K562 (cell line): ENCODE measurements around the gene KSR2. TPM values are rescaled to one million over a fixed set of nuclear protein-coding genes. Genes with fewer than 3 reads are reported as not detected.

Source experiments
- ATAC-seq: fragments of 200-7000 bp; cut with Tn5 transposase; 3 replicates; pipeline ENCODE4 v1.9.1; 2020; ENCODE audit warnings: moderate library complexity
- BruUV-seq: library from RNA; stranded (reverse); fragments of 400-500 nt; replicated peaks from 2 replicates; lab custom pipeline; 2021; lab: Mats Ljungman, UMichigan
- CTCF ChIA-PET: fragments of 300-600 bp; formaldehyde crosslinking; extraction: SDS; loops from one replicate; lab custom pipeline; 2021; ENCODE audit warnings: low intra/inter-chr PET ratio; lab: Yijun Ruan, JAX
- POLR2A ChIA-PET: fragments of 300-600, 350-650 bp; sonication (Branson Sonifier 250); formaldehyde crosslinking; extraction: SDS; loops from one replicate; lab custom pipeline; 2021; ENCODE audit warnings: antibody characterized with exemption, inconsistent platforms; lab: Yijun Ruan, JAX
- DNase-seq, 4 experiments: peaks; one replicate each; pipeline versions ENCODE4 v3.0.0 to v3.0.0-alpha.2; 2011 to 2018; ENCODE audit warnings: low spot score in 3 of 4, mixed read lengths in 3 of 4; ENCODE audit errors: extremely low read depth in 1 of 4
- FAIRE-seq: peaks from 2 replicates; lab custom pipeline; 2011; peaks lifted over from hg19 to GRCh38; lab: Jason Lieb, UNC
- H2AFZ ChIP-seq: 2 replicates; pipeline ENCODE4 v1.6.0; 2011; ENCODE audit warnings: low read depth, low read length, control low read depth, inconsistent platforms
- H3K27ac ChIP-seq: fragments of 200-600 bp; 3 replicates; pipeline ENCODE4 v1.8.0; 2011; ENCODE audit warnings: low read depth, mild to moderate bottlenecking, control low read depth, inconsistent platforms, low read length, moderate library complexity, mixed read lengths; ENCODE audit errors: extremely low read depth
- H3K27me3 ChIP-seq, 2 experiments: fragments of 300-600 bp in 1 of 2; 2 replicates in 1 of 2; 3 replicates in 1 of 2; pipeline versions ENCODE4 v1.6.0 to v1.8.0; 2011; ENCODE audit warnings: inconsistent platforms in 2 of 2, low read length in 2 of 2, mild to moderate bottlenecking in 1 of 2, mixed read lengths in 1 of 2, moderate library complexity in 1 of 2; ENCODE audit not compliant: control insufficient read depth in 2 of 2, insufficient read depth in 2 of 2
- H3K36me3 ChIP-seq: fragments of 300-600 bp; 3 replicates; pipeline ENCODE4 v1.8.0; 2011; ENCODE audit warnings: mild to moderate bottlenecking, low read length, inconsistent platforms; ENCODE audit not compliant: control insufficient read depth, insufficient read depth
- H3K4me1 ChIP-seq, 2 experiments: fragments of 200-600 bp in 1 of 2; replicated peaks in 1 of 2; 2 replicates in 1 of 2; 3 replicates in 1 of 2; pipeline versions ENCODE4 v1.5.1 to v1.8.0; 2011; ENCODE audit warnings: inconsistent platforms in 2 of 2, low read length in 2 of 2, mild to moderate bottlenecking in 1 of 2, mixed read lengths in 1 of 2, moderate library complexity in 1 of 2; ENCODE audit not compliant: control insufficient read depth in 2 of 2, insufficient read depth in 2 of 2
- H3K4me2 ChIP-seq: 2 replicates; pipeline ENCODE4 v1.6.1; 2011; ENCODE audit warnings: low read length, control low read depth, inconsistent platforms, mixed read lengths; ENCODE audit not compliant: insufficient read depth
- H3K4me3 ChIP-seq: fragments of 200-600 bp; sonication (generic), shearing (Covaris generic); 2 replicates; pipeline ENCODE4 v1.5.1; 2016; ENCODE audit warnings: control low read depth, inconsistent platforms
- H3K79me2 ChIP-seq: fragments of 200-600 bp; 3 replicates; pipeline ENCODE4 v1.8.0; 2011; ENCODE audit warnings: low read length, inconsistent platforms; ENCODE audit not compliant: control insufficient read depth, insufficient read depth
- H3K9ac ChIP-seq, 2 experiments: 2 replicates each; pipeline versions ENCODE4 v1.6.0 to v1.6.1; 2011; ENCODE audit warnings: low read depth in 2 of 2, low read length in 2 of 2, control low read depth in 1 of 2, inconsistent platforms in 1 of 2, mild to moderate bottlenecking in 1 of 2, mixed read lengths in 1 of 2; ENCODE audit not compliant: insufficient read depth in 1 of 2
- H3K9me1 ChIP-seq: one replicate; pipeline ENCODE4 v1.6.0; 2011; ENCODE audit warnings: inconsistent platforms, mild to moderate bottlenecking, low read length, moderate library complexity; ENCODE audit not compliant: control insufficient read depth, insufficient read depth
- H3K9me3 ChIP-seq: replicated peaks from 2 replicates; pipeline ENCODE4 v1.5.1; 2011; ENCODE audit warnings: low read depth, low read length, inconsistent platforms; ENCODE audit not compliant: control insufficient read depth, insufficient read depth
- H4K20me1 ChIP-seq: replicated peaks from 2 replicates; pipeline ENCODE4 v1.6.1; 2011; ENCODE audit warnings: low read length, inconsistent platforms, mixed read lengths; ENCODE audit not compliant: control insufficient read depth, insufficient read depth
- DACH1 ChIP-seq: fragments of 450-650 bp; IDR thresholded peaks from 2 replicates; pipeline ENCODE4 v1.6.1; 2018; ENCODE audit not compliant: partially characterized antibody
- FOXJ3 ChIP-seq: sonication (generic); formaldehyde crosslinking; IDR thresholded peaks from 2 replicates; pipeline ENCODE4 v1.4.0; 2020; ENCODE audit warnings: mild to moderate bottlenecking, missing genetic modification reagents
- KLF13 ChIP-seq: fragments of 450-650 bp; IDR thresholded peaks from 2 replicates; pipeline ENCODE4 v1.6.1; 2016; ENCODE audit warnings: missing genetic modification characterization, low read depth, mild to moderate bottlenecking, missing compliant biosample characterization, moderate library complexity, borderline replicate concordance
- MAFF ChIP-seq: IDR thresholded peaks from 2 replicates; pipeline ENCODE4 v1.6.1; 2012; ENCODE audit warnings: low read length, improper control_type of control experiment
- NCOA4 ChIP-seq: fragments of 450-650 bp; IDR thresholded peaks from 2 replicates; pipeline ENCODE4 v1.6.1; 2018; ENCODE audit warnings: mild to moderate bottlenecking; ENCODE audit not compliant: partially characterized antibody
- NONO ChIP-seq, 2 experiments: fragments of 200-400 bp in 1 of 2; fragments of 450-650 bp in 1 of 2; formaldehyde crosslinking in 1 of 2; IDR thresholded peaks; 2 replicates each; pipeline ENCODE4 v1.6.1; 2017; ENCODE audit warnings: low read depth in 2 of 2, mild to moderate bottlenecking in 2 of 2, moderate library complexity in 2 of 2, low read length in 1 of 2
- ZBTB1 ChIP-seq: sonication (generic); formaldehyde crosslinking; IDR thresholded peaks from 2 replicates; pipeline ENCODE4 v1.8.1; 2023; ENCODE audit warnings: missing genetic modification reagents, low read depth, mild to moderate bottlenecking, borderline replicate concordance
- ZNF165 ChIP-seq: fragments of 250-450 bp; sonication (Bioruptor Pico); IDR thresholded peaks from 2 replicates; pipeline ENCODE4 v1.4.0; 2020; ENCODE audit warnings: borderline replicate concordance
- WGBS: fragments of 100-300 bp; shearing (Covaris generic); methylation state at CpG from one replicate; pipeline ENCODE4 v1.1.6; 2016; ENCODE audit warnings: low coverage, mixed read lengths; ENCODE audit not compliant: insufficient coverage; ENCODE audit errors: missing lambda C conversion rate; 5-methylcytosine and 5-hydroxymethylcytosine counted together
- in situ Hi-C: fragments of 300-500 bp; cut with MboI; formaldehyde crosslinking; loops from 4 replicates; pipeline ENCODE4 v1.15.0; 2018; ENCODE audit warnings: inconsistent platforms, mixed read lengths
- intact Hi-C: fragments of 100-400 bp; cut with micrococcal nuclease; formaldehyde crosslinking; loops from 2 replicates; pipeline ENCODE4 v1.14.2; 2022
- polyA plus RNA-seq, 8 experiments: library from polyadenylated mRNA; depleted of rRNA in 4 of 8; stranded (reverse) in 5 of 8; unstranded in 3 of 8; fragments of >200 nt; fragmentation: Nextera tagmentation in 2 of 8; fragmentation: Illumina TruSeq in 1 of 8; extraction: Ambion mirVana in 2 of 8; extraction: Trizol in 1 of 8; gene quantifications; 2 replicates each; pipeline versions ENCODE4 v1.2.1 to v1.2.3, GENCODE V29; 2011 to 2014; ENCODE audit warnings: inconsistent platforms in 1 of 8, missing spikeins in 1 of 8
- total RNA-seq, 7 experiments: library from RNA; depleted of rRNA in 6 of 7; stranded (reverse); fragments of >200 nt in 6 of 7; fragmentation: Illumina TruSeq in 2 of 7; extraction: Trizol in 2 of 7; gene quantifications; 2 replicates each; pipeline versions ENCODE4 v1.2.1 to v1.2.3, GENCODE V29; 2011 to 2021; ENCODE audit warnings: low replicate concordance in 1 of 7
- TF ChIP-seq, protein P1 (sequence below): fragments of 200-400 bp; formaldehyde crosslinking; IDR thresholded peaks from 2 replicates; pipeline ENCODE4 v1.6.1; 2017; ENCODE audit warnings: mild to moderate bottlenecking, low read depth, low read length, moderate library complexity

KSR2 gene
- total and polyA plus RNA-seq, 9 of the 15 experiments (the other 6 are each of a cell fraction or from before 2014, with no cell fraction given) = not detected

DNA sequence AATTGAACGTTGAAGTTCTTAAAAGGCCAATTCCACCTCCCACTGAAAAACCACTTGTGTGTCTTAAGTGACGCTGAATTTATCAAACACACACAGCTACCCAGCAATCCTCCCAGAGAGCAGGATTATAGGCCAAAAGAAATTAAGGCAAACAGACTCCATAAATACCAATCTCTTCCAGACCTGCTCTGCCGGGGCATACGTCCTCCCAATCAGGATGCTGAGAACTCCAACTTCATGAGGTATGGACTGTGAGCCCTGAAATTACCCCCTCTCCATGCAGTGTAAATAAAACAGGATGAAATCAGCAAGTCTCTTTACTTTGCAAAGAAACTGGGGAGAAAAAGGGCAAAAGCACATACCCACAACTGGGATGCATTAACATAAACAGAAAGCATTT, 265.2 kb downstream of the KSR2 start (continued):
- no peak for TF ChIP-seq FOXJ3 (CRISPR knock-in tag)
- no peak for TF ChIP-seq KLF13 (tag)
- TF ChIP-seq MAFF = no peak
- no peak for TF ChIP-seq NONO (IDR thresholded peaks at IDR 0.05; ENCODE audit: low read depth in 2 of 2, low read length in 1 of 2)

DNA sequence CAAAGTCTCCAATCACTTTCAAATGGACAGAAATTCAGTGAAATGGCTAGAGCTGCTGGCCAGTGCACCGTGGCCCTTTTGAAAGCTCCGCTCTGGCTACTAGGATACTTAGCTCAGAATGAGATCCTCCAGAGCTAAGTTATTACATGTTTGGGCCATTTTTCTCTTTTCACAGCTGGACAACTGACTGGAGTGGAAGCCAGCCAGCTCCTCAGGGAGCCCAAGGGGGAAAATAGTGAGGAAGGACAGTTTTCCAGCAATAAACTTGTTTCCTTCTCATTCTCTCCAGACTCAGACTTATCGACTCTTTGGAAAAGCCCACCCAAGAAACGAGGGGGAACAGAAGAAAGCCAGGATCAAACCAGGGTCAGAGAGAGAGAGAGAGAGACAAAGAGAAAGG, 266.0 kb downstream of the KSR2 start:
- WGBS = 0% methylated on average over 4 of the region's 4 CpGs
- peaks cover 0 to 5% of the 10 kb centered on the region in 2 experiments; a peak in 2 of 5 replicates for H3K27me3 ChIP-seq
- intact Hi-C loops = no loop called here
- no peaks in the 10 kb centered on the region; the same call in 1 of the 2 replicates for H4K20me1 ChIP-seq
- POLR2A ChIA-PET = no interaction called here
- no peaks in the 10 kb centered on the region for H3K9me1 ChIP-seq
- FAIRE-seq (no peak), ATAC-seq (no peak), DNase-seq (no peak)
- H3K9ac ChIP-seq = no peak overlapping the region
- CTCF ChIA-PET = no interaction called here
- H3K4me3 ChIP-seq = no peak overlapping the region
- BruUV-seq = no TSS peak
- no peak overlapping the region for H3K4me2 ChIP-seq
- H3K36me3 ChIP-seq = no peaks in the 10 kb centered on the region
- H3K27ac ChIP-seq = no peak overlapping the region
- no peaks in the 10 kb centered on the region for H3K4me1 ChIP-seq
- TF ChIP-seq, protein P1, sequence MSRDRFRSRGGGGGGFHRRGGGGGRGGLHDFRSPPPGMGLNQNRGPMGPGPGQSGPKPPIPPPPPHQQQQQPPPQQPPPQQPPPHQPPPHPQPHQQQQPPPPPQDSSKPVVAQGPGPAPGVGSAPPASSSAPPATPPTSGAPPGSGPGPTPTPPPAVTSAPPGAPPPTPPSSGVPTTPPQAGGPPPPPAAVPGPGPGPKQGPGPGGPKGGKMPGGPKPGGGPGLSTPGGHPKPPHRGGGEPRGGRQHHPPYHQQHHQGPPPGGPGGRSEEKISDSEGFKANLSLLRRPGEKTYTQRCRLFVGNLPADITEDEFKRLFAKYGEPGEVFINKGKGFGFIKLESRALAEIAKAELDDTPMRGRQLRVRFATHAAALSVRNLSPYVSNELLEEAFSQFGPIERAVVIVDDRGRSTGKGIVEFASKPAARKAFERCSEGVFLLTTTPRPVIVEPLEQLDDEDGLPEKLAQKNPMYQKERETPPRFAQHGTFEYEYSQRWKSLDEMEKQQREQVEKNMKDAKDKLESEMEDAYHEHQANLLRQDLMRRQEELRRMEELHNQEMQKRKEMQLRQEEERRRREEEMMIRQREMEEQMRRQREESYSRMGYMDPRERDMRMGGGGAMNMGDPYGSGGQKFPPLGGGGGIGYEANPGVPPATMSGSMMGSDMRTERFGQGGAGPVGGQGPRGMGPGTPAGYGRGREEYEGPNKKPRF = no peak
- TF ChIP-seq ZBTB1 (CRISPR knock-in tag) (no peak), NCOA4 (no peak), ZNF165 (CRISPR knock-in tag) (no peak), DACH1 (no peak)
- no peaks in the 10 kb centered on the region for H3K9me3 ChIP-seq
- in situ Hi-C loops = no loop called here
- H3K79me2 ChIP-seq = no peaks in the 10 kb centered on the region
- no peak overlapping the region for H2AFZ ChIP-seq
